Measurements from ENCODE around the gene ANKRD10. TPM values are rescaled to one million over a fixed set of nuclear protein-coding genes. Genes with fewer than 3 reads are reported as not detected.
"Not testable (repeated sequence)": the region's sequence is repeated elsewhere in the genome, so short reads cannot be mapped to it uniquely, and the experiment has no call there.

ANKRD10 gene
- total RNA-seq, 2 experiments from 2014 or later = 75.5 to 83.8 TPM

- H3K36me3 Mint-ChIP-seq (ENCODE audit: low read depth) = no peaks in the 10 kb centered on the region
- no peak overlapping the region for H3K4me3 Mint-ChIP-seq
- H3K27me3 Mint-ChIP-seq = peaks cover 6% of the 10 kb centered on the region
- H3K27ac ChIP-seq (ENCODE audit: low read depth in 1 of 2, low read length in 2 of 2) = no peak overlapping the region
- ATAC-seq (ENCODE audit: poor library complexity) (no peak), DNase-seq (no peak)
- no peak overlapping the region for H3K27ac Mint-ChIP-seq
- no peak for TF ChIP-seq CTCF (IDR thresholded peaks at IDR 0.05)
- no peaks in the 10 kb centered on the region for H3K9me3 Mint-ChIP-seq
- CTCF ChIA-PET = no interaction called here
- H3K4me1 Mint-ChIP-seq (ENCODE audit: low read depth) = no peaks in the 10 kb centered on the region
- intact Hi-C loops (cut with DNase I, micrococcal nuclease) = loop anchor here in 1 of 2 experiments (1.0 kb wide), 1 partner anchor 12 kb away; no protein-coding TSS in a partner anchor
- POLR2A ChIA-PET = no interaction called here
- peaks cover 0 to 5% of the 10 kb centered on the region in 2 experiments for H3K27me3 ChIP-seq (ENCODE audit: control insufficient read depth in 1 of 2, insufficient read depth in 2 of 2, low read length in 2 of 2)
- no peaks in the 10 kb centered on the region for H3K9me3 ChIP-seq (ENCODE audit: control insufficient read depth in 1 of 2, insufficient read depth in 1 of 2, low read length in 2 of 2)
- no peaks in the 10 kb centered on the region for H3K4me1 ChIP-seq (ENCODE audit: insufficient read depth, low read length)
- H3K36me3 ChIP-seq (ENCODE audit: insufficient read depth, low read length) = no peaks in the 10 kb centered on the region
- no peak overlapping the region for H3K4me3 ChIP-seq (ENCODE audit: low read length)
Measured at GRCh38 chr13:110949116-110949515, 34.2 kb upstream of the ANKRD10 start.

GRCh38 chr13:110947338-110947737, 32.5 kb upstream of the ANKRD10 start:
- H3K27ac ChIP-seq (ENCODE audit: low read depth in 1 of 2, low read length in 2 of 2); H3K4me1 ChIP-seq (ENCODE audit: insufficient read depth, low read length); H3K4me1 Mint-ChIP-seq (ENCODE audit: low read depth); H3K27ac Mint-ChIP-seq; CTCF ChIA-PET; H3K4me3 Mint-ChIP-seq; ATAC-seq (ENCODE audit: poor library complexity); POLR2A ChIA-PET; DNase-seq; intact Hi-C loops (cut with DNase I, micrococcal nuclease); H3K9me3 Mint-ChIP-seq; H3K27me3 Mint-ChIP-seq; H3K36me3 ChIP-seq (ENCODE audit: insufficient read depth, low read length); H3K4me3 ChIP-seq (ENCODE audit: low read length); H3K27me3 ChIP-seq (ENCODE audit: control insufficient read depth in 1 of 2, insufficient read depth in 2 of 2, low read length in 2 of 2); H3K9me3 ChIP-seq (ENCODE audit: control insufficient read depth in 1 of 2, insufficient read depth in 1 of 2, low read length in 2 of 2); H3K36me3 Mint-ChIP-seq (ENCODE audit: low read depth): not testable (repeated sequence)

GRCh38 chr13:110945928-110946570, 31.2 kb upstream of the ANKRD10 start:
- no peak overlapping the region for H3K27ac Mint-ChIP-seq
- H3K27me3 ChIP-seq (ENCODE audit: control insufficient read depth in 1 of 2, insufficient read depth in 2 of 2, low read length in 2 of 2) = no peaks in the 10 kb centered on the region
- no peak for TF ChIP-seq CTCF (IDR thresholded peaks at IDR 0.05)
- DNase-seq (no peak), ATAC-seq (ENCODE audit: poor library complexity) (no peak)
- ChIA-PET POLR2A (no interaction called here), CTCF (no interaction called here)
- no peak overlapping the region for H3K4me3 Mint-ChIP-seq
- no peaks in the 10 kb centered on the region for H3K36me3 ChIP-seq (ENCODE audit: insufficient read depth, low read length)
- no peak overlapping the region for H3K27ac ChIP-seq (ENCODE audit: low read depth in 1 of 2, low read length in 2 of 2)
- no peaks in the 10 kb centered on the region for H3K4me1 Mint-ChIP-seq (ENCODE audit: low read depth)
- H3K27me3 Mint-ChIP-seq = peaks cover 6% of the 10 kb centered on the region
- no peaks in the 10 kb centered on the region for H3K36me3 Mint-ChIP-seq (ENCODE audit: low read depth)
- H3K9me3 ChIP-seq (ENCODE audit: control insufficient read depth in 1 of 2, insufficient read depth in 1 of 2, low read length in 2 of 2) = no peaks in the 10 kb centered on the region
- H3K9me3 Mint-ChIP-seq = no peaks in the 10 kb centered on the region
- intact Hi-C loops (cut with DNase I, micrococcal nuclease) = no loop called here
- no peaks in the 10 kb centered on the region for H3K4me1 ChIP-seq (ENCODE audit: insufficient read depth, low read length)
- H3K4me3 ChIP-seq (ENCODE audit: low read length) = no peak overlapping the region

All from CD4-positive, alpha-beta T cell (primary cell).